Activated CD8-positive, alpha-beta memory T cell treated with anti-CD3 and anti-CD28 coated beads, Interleukin-2, amount 50 U/mL, for 4 hours (primary cell): ENCODE measurements around the gene INSM1.

Experiments used
- DNase-seq: peaks from one replicate; pipeline ENCODE4 v3.0.0-alpha.2; 2020

Gene INSM1

GRCh38 chr20:20362774-20363433 lies 5.0 kb upstream of the INSM1 start:
- no peak for DNase-seq

- no peak for DNase-seq
Measured at GRCh38 chr20:20363434-20363798, 4.5 kb upstream of the INSM1 start.

GRCh38 chr20:20363799-20364592 lies 3.9 kb upstream of the INSM1 start:
- no peak for DNase-seq

- no peak for DNase-seq
Measured at GRCh38 chr20:20364593-20365479, 3.1 kb upstream of the INSM1 start.

- no peak for DNase-seq
Measured at GRCh38 chr20:20365480-20366161, 2.3 kb upstream of the INSM1 start.

- DNase-seq: no peak
Measured at GRCh38 chr20:20366551-20366875, 1.4 kb upstream of the INSM1 start.

GRCh38 chr20:20366876-20367574 lies 879 bp upstream of the INSM1 start:
- no peak for DNase-seq

DNA sequence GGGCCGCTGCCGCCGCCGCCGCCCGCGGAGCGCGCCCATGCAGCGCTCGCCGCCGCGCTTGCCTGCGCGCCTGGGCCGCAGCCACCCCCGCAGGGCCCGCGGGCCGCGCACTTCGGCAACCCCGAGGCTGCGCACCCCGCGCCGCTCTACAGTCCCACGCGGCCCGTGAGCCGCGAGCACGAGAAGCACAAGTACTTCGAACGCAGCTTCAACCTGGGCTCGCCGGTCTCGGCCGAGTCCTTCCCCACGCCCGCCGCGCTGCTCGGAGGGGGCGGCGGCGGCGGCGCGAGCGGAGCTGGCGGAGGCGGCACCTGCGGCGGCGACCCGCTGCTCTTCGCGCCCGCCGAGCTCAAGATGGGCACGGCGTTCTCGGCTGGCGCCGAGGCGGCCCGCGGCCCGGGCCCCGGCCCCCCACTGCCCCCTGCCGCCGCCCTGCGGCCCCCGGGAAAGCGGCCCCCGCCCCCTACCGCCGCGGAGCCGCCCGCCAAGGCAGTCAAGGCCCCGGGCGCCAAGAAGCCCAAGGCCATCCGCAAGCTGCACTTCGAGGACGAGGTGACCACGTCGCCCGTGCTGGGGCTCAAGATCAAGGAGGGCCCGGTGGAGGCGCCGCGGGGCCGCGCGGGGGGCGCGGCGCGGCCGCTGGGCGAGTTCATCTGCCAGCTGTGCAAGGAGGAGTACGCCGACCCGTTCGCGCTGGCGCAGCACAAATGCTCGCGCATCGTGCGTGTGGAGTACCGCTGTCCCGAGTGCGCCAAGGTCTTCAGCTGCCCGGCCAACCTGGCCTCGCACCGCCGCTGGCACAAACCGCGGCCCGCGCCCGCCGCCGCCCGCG lies 730 bp downstream of the INSM1 start:
- DNase-seq: no peak

DNA sequence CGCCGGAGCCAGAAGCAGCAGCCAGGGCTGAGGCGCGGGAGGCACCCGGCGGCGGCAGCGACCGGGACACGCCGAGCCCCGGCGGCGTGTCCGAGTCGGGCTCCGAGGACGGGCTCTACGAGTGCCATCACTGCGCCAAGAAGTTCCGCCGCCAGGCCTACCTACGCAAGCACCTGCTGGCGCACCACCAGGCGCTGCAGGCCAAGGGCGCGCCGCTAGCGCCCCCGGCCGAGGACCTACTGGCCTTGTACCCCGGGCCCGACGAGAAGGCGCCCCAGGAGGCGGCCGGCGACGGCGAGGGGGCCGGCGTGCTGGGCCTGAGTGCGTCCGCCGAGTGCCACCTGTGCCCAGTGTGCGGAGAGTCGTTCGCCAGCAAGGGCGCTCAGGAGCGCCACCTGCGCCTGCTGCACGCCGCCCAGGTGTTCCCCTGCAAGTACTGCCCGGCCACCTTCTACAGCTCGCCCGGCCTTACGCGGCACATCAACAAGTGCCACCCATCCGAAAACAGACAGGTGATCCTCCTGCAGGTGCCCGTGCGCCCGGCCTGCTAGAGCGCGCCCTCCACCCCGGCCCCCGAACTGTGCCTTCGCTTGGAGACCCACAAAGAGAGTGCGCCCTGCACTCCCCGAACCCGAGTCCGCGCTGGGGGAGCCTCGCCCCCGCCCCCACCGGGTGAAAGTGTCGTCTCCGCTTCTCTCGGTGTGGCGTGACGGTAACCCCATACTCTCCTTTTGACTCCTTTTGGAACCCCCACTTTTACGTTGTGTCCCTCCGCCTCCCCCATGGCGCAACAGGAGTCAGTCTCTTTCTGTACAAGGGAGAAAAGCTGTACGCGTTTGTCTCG lies 1.6 kb downstream of the INSM1 start:
- DNase-seq: no peak

DNA sequence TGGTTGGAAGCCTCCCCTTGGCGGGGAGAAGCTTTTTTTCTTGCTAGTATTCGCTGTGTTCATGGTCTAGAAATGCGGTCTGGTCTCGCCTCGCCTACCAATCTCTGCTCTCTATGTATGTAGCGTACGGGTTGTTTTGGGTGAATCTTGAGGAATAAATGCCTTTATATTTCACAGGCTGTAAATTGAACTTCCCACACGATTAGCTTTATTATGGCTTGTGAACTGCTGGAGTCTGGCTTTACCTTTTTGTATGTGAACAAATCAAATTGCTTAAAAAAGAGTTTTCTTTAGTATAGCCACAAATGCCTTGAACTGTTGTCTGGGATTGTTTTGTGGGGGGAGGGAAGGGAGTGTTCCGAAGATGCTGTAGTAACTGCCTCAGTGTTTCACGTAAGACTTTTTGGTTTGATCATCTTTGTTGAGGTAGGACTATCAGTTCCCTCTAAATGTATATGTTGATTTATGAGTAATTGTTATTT lies 2.2 kb downstream of the INSM1 start:
- DNase-seq: no peak

GRCh38 chr20:20371083-20371482 lies 3.2 kb downstream of the INSM1 start:
- no peak for DNase-seq

DNA sequence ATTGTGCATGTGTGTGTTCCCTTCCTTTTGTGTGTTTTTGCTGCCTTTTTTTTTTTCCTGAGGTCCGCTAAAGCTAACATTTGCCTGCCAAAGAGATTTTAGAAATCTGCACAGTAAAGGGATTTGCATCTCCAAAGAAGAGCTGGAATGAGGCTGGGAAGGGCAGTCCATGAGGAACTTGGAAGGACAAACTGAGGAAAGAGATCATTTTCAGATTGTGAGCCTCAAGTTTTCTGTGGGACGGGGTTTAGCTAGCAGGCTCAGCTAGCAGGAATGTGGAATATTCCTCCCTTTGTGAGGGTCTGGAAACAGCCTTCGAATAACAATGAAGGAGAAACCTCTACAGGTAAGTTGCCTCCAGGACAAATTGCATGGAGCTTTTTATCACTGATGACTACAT lies 3.8 kb downstream of the INSM1 start:
- DNase-seq: no peak

DNA sequence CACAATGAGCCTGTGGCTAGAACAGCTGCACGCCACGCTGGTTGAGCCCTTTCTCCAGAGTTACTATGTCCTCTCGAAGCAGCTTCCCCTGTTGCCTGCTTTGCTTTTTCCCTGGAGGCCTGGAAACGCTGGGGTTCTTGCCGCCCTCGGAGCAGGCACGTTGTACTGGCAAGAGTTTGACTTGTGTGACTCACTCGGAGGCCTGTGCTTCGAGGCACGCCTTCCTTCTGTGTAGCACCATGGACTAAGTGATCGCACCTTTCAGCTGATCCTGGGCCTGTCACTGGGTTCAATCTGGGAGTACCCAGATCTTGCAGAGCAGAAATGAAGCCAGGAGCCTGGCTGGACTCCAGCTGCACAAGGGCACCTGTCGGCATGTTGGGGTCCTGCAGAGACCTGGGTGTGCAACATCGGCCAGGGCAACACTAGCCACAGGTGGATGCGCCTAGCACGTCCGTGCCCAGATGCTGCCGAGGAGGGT lies 5.2 kb downstream of the INSM1 start:
- DNase-seq: no peak

- DNase-seq: no peak
Measured at GRCh38 chr20:20375862-20376261, 8.0 kb downstream of the INSM1 start.

GRCh38 chr20:20386192-20386591 lies 18.3 kb downstream of the INSM1 start:
- no peak for DNase-seq

DNA sequence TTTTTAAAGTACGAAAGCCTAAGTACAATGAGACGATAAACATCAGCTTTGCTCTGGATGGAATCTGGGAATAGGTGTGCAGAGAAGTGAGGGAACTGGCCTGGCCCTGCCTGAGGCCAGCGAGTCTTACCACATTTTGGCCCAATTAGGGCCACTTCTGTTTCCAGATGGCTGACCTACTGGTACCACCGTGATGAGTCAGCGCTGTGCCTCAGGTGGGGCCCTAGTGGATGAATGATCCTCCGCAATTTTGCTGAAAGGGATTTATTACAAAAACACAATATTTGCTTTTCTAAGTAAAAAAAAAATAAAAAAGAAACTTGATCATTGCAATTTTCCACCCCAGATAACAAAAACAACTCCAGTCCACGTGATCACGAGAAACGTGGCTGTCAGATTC lies 22.5 kb downstream of the INSM1 start:
- no peak for DNase-seq

- no peak for DNase-seq
Measured at GRCh38 chr20:20391115-20391514, 23.2 kb downstream of the INSM1 start.

DNA sequence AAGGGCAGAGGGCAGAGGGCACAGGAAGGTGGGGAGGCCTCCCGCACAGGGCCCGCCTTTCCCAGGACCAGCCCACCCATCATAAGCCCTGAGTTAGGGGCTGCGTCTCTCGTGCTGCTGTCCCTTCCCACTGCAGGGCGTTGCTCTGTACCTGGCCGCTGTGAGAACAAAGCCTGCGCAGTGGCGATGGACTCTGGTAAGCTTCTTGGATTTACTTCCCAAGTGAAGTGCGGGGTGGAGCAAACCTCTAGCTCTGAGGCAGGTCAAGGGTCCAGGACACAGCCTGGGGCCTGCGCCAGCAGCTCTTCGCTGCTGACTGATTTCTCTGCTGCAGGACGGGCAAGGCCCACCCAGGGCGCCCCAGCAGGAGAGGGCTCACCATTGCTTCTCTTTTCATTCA lies 23.9 kb downstream of the INSM1 start:
- no peak for DNase-seq

DNA sequence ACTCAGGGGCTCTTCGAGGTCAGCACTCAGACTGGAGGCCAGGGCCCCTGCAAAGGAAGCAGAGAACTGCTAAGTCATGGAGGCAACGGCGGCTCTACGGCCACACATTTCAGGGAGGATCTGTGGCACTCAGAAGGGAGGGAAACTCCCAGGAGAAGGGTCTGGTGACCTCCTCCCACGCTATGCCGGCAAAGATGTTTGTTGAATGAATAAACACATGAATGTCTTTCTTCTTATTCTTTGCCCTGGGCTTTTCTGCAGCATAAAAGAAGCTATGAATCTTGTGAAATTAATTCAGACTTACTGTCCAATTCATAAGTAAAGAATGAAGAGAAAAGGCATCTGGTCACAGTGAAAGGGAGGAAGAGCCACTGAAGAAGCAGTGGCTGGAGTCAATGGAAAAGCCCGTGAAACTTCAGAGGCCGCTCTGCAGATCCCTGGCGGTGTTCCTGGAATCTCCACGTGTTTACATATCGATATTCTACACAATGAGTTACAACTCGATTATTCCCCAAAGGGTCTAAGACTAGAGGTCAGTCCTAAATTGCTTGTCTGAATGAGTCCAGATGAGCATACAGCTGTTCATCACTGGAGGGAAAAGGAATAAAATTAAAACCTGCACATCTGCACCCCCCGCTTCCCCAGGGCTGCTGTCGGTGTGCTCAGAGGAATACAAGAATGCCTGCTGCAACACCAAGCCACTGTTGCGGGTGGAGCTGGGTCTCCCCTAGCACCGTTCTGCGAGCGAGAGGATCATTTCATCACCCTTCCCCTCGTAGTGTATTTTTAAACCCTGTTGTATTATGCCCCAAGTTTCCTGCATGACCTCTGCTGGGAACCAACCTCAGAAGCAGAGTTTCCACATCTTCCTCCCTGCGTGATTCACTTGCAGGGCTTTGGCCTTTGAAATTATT lies 25.6 kb downstream of the INSM1 start:
- no peak for DNase-seq
